Eye (tissue), 1 donor: ENCODE data around the gene XPO4.

Experiments used
- DNase-seq: peaks from one replicate; pipeline ENCODE4 v3.0.0-alpha.2; 2015

XPO4 gene

DNA sequence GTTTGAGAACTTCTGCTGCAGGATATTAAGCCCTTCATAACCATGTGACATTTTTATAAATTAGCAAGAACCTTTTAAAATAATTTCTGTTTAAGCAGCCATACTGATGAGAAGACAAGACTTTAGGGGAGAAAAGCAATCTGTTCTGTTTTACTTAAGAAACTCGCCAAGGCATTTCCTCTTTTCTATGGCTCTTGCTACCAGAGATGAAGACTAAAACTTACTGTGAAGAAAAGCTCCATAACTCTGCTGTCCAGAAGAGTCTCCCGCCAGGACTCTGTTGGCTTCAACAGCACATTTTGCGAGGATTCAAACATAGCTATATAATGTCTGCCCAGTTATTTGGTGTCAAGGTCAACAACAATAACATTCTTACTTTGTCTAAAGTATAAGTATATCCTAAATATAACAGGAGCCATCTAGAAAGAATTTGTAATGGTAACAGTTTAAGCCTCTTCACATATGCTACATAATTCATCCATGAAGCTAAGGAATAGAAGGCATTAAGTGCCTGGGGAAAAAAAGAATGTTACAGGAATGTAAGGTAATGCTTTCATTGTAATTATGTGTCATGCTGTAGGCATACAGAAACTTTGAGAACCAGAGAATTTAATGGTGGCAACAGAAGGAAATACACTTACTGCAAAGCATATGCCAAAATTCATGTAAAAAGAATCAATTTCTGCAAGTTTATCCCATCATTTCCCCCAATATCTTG, 75.5 kb downstream of the XPO4 start:
- DNase-seq: no peak

DNA sequence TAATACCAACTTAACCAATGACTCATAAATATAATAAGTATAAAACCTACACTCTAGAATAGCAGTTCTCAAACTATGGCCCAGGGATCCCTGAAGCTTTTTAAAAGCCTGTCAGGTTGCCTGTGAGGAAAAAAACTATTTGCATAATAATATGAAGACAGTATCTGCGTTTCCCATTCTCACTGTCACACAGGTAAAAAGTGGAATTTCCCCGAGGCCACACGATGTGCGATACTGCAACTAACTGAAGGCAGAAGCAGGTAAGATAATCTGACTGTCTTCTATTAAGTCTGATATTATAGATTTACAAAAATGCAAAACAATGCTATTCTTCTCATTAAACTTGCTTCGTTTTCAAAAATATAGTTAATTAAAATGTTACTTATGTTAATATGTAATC, 76.2 kb downstream of the XPO4 start:
- no peak for DNase-seq

DNA sequence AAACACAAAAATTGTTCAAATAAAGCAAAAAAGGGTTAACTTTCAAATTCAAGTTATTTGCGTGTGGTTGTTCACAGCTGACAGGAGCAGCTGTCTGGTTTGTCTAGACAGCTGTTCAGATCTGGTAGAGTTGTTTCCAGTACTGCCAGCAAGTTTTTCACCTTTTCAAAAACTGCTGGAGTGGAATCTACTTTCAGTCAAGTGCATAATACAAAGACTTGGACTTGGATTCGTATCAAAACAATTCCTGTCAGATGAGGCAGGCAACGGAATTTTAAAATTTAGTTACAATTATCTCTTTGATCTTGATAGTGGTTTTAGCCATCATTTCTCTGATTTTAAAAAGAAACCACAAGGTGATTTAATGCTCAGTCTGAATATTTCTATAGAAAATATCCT, 77.1 kb downstream of the XPO4 start:
- DNase-seq: peak; percentile 38

DNA sequence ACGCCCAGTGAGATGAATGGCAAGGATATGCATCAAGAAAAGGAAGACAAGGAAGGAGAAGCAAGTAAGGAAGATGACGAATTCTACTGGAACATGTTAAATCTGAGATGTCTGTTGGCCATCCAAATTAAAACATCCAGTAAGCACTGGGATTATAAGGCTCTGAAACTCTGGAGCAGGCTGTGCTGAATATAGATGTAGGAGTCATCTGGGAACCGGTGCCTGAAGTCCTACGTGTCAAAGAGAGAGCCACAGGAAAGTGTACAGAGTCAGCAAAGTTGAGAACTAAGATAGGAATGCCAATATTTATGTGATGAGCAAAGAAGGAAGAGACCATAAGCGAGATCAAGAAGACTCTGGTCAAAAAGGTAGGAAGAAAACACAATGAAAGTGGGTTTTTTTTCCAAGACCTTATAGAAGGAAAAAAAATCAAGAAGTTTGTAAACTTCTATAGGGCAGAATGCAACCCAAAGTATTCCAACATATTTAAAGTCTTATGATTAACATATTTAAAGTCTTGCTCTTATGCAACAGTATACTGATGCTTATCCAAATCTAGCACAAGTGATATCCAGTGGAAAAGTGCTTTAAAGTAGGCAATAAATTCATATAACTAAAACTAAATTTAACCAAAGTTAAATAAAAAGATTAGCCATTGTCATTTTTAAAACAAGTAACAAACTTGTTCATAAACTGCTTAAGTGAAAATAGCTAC, 77.6 kb downstream of the XPO4 start:
- DNase-seq: no peak

DNA sequence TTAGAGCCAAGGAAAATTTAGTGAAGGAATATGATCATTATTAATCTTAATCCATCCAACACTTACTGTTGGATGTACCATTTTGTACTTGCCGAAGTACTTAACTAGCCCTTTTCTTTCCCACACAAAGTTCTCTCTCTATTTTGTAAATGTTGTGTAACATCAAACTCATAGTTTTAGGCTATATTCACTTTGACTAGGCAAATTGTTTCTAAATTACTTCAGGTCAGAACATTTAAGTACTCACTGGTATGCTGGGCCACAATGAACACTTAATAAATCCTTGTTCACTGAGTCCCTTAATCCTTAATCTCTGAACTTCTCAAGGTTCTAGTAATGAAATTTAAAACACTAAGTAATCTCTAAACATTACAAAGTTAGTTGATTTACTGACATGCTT, 79.5 kb downstream of the XPO4 start:
- DNase-seq: no peak

DNA sequence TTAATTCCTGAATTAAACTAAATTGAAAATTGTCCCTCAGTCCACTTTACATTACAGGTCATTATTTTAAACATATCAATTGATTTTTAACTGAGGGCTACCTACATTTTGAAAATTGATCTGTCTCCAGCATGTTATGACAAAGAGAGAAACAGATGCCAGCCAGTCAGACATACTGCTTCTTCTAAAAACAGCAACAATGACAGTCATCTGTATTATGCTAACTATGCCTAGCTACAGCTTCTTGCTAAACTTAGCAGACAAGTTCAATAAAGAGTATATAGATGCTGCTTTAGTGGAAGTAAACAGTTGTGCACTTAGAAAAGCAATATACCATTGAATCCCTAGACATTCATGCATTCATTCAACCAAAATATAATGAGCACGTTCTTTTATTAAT, 80.1 kb downstream of the XPO4 start:
- DNase-seq: no peak

DNA sequence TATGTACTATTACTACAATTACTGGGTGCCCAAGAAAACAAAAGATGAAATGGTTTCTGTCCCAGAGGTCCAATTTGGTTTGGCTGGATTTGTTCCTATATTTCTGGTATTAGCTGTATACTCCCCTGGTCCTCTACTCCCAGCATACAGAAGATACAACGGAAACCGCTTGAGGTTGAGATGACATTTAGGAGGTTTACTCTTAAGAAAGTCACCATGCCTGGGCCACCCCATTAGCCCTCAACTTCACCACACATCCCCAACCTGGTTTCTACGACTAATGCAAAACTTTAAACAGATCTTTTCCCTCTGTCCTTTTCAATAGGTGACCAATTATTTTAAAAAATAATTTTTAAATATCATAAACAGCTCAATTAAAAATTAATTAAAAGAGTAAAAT, 82.8 kb downstream of the XPO4 start:
- no peak for DNase-seq

DNA sequence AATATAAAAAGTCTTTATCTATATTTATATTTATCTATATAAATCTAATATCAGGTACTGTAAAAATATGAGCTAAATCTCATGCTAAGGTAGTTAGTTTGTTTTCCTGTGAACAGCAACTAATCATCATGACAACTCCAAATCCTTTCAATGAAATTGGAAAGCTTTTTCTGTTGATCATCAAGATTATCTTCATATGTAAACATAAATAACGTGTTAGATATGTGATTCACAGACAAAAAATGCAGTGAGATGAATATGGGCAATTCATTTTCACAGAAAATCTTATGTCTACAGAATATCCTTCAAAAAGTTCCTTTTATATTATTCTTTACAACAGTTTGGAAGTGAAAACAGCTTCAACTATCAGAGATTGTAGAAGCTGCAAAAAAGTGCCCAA, 87.1 kb downstream of the XPO4 start:
- no peak for DNase-seq

DNA sequence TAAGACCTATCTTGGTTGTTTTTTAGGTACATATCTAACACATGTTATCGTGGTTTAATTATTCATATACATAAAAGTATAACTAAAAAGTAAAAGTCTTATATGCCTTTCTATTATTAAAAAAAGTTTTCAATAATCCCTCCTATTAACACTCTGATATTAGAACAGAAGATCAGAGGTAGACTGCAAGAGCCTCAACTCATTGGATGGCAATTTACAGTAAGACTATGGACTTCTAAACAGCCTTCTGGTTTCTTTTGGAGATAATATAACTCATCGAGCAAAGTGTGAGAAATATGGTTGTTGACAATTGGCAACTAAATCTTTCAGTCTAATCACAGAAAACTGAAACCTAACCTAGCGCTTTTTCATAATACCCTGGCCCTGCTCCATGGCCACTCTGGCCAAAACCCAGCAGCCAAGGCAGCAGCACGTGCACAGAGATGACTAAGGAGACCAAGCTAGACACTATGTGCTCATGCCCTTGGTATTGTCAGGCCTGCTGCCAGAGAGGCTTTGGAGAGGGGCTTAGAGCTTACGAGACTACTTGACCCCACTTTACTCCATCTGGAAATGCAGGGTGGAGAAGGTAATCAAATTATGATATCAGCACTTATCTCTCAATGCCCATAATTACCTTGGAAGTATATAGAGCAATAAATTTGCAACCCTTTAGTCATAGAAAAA, 88.2 kb downstream of the XPO4 start:
- DNase-seq: peak; percentile 79

DNA sequence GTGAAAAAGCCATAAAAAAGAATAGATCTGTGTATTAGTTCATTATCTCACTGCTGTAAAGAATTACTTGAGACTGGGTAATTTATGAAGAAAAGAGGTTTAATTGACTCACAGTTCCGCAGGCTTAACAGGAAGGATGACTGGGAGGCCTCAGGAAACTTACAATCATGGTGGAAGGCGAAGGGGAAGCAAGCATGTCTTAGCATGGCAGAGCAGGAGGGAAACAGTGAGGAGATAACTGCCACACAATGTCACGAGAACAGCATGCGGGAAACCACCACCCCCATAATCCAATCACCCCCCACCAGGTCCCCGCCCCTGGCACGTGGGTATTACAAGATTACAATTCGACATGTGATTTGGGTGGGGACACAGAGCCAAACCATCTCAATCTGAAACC, 89.7 kb downstream of the XPO4 start:
- no peak for DNase-seq

DNA sequence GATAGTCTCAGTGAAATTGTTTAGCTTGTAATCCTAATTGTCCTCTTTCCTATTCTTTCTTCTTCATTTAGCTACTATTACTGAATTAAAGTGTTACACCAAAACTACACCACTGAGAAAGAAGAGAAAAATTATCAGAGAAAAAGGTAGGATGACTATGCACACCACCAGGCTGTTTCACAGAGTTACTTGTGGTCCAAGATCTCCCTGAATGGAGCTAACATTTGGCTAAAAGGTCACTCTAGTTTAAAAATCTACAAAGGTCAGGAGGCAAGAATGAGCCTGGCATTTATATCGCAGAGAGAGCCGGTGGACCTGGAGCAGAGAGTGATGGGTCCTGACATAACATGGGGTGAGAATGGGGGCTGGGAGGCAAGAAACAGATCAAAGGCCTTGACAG, 91.7 kb downstream of the XPO4 start:
- no peak for DNase-seq

DNA sequence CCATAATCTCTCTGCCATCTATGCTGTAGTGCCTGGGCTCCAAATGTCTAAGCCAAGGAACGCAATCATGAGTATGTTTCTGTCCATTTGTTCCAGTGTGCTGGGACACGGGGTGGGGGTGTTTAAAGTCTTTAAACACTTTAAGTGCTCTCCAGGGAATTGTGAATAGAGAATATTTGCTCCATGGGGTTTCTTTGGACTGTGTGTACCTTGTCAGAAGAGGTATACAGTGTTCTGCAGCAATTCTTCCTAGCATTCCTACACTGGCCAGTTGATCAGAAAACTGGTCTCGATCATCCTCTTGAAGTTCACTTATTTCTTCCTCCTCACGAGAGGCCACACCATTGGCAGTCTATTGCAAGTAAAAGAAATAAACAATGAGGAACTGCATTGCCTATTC, 93.7 kb downstream of the XPO4 start:
- no peak for DNase-seq

DNA sequence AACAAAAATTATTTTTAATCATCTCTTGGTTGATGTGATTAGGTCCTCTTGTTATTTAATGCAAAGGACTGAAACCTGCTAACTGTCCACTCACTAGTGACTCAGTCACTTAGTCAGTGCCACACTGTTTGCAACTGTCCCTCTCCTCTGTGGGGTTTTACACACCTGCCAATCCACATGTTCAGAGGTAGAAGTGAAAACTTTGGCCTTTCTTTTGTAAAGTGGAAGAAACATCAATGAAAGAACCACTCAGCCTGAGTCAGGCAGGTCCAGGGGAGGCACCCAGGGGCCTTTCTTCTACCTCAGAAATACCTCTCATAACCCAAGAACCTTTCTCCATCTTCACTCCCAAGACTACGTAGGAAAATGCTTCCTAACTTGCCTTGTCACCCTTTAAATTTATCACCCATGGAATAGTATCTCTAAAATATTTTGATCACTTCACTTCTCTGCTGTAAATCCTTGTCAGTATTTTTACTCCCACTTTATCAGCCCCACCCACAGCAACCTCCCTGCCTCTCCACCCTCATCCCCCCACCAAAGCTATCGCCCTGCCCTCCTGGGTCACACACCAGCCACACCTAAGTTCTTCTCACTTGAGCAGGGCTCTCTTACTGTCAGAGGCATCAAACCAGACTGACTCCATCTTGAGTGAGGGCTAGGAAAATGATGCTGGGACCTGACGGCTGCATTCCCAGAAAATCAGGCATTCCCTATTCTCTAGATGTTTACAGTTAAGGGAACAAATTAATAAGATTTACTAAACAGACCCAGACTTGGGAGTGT, 99.2 kb downstream of the XPO4 start:
- no peak for DNase-seq

DNA sequence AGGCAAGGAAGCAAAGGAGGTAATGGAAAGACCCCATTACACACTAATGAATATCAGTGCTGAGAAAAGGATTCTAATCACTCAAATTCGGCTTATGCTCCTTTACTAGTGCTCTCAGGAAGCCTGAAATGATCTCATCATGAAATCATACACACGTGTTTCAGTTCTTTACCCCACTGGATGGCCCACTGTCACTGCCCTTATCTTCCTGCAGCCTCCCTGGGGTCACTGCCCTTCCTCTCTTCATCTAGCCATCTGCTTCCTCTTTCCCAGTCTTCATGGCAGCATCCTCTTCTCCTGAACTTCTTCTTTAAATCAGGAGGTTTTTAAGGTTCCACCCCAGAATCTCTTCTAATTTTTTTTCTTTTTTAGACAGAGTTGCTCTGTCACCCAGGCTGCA, 100.8 kb downstream of the XPO4 start:
- DNase-seq: no peak

DNA sequence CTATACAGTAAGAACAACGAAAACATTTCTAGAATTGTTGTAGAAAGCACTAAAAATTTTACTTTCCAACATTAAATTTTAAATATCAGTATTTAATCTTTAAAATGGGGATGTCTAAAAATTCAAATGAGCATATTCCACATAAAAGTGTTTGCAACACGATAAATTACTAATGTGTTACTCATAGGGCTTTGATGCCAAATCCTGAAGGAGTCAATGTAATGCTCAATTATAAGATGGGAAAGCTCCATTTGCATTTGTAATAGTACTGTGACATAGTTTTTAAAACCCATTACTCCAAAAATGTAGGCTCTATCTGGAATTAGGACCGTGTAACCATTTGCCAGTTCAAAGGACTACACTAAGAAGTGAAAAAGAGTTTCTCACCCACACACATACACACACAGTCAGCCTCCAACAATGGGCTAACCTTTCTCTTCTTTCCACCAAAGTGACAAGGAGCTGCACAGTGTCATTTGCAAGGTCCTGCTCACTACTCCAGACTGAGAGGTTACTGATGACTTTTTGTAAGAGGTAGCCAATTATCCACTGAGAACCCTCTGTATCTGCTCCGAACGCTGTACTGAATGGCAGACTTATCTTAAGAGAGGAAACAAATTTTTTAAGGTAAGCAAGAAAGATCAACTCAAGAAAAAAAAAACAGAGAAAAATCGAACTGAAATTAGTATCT, 102.7 kb downstream of the XPO4 start:
- DNase-seq: no peak

DNA sequence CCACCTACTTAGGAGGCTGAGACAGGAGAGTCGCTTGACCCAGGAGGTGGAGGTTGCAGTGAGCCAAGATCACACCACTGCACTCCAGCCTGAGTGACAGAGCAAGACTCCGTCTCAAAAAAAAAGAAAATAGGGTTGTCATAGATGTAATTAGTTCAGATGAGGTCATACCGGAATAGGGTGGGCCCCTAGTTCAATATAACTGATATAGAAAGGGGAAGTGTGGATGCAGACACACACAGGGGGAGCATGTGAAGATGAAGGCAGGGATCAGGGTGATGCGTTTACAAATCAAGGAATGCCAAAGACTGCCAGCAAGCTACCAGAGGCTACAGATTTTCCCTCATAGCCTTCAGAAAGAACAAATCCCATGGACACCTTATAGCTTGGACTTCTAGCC, 104.5 kb downstream of the XPO4 start:
- DNase-seq: no peak

DNA sequence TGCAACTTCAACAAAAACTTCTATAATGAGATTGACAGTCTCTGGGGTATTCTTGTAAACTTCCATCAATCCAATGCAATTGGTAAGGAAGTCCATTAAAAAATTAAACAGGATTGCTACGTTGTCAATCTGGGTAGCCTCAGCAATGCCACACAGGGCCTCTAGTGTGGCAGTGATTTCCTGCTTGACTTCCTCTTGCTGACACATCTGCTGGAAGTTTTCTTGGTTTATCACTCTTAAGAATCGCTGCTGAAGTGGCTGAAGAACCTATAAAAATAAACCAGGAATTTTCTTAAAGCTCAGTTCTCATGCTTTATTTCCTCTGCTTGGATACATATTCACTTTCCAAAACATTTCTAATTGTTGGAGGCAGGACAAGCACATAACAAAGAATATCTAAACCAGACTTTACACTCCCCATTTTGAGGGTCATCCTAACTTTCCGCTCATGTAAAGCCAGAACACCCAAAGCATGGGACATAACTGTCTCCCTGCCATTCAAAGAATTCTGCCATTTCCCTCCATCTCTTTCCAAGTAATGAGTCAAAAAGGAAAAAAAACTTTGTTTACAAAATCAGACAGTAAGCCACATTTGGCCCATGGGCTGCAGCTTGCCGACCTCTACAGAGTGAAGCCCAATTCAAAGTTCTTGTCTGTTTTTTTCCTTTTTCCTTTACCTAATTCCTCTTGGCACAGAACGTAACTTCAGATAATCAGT, 105.6 kb downstream of the XPO4 start:
- peak; percentile 14 for DNase-seq

DNA sequence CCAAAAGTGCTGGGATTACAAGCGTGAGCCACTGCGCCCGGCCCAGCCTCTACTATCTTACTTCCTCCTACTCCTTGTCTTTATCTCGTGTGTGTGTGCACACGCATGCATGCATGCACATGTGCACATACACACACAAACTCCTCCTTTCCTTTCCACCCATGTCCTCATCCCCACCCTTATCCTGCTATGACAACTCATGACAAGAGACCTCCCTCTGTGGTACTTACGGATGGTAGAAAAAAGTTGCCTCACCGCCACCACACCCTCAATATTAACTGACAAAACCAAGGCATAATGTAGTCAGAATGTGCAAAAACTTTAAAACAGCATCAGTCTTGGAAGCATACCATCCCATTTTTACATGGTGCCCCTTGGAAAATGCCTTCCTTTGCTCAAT, 112.9 kb downstream of the XPO4 start:
- DNase-seq: no peak

DNA sequence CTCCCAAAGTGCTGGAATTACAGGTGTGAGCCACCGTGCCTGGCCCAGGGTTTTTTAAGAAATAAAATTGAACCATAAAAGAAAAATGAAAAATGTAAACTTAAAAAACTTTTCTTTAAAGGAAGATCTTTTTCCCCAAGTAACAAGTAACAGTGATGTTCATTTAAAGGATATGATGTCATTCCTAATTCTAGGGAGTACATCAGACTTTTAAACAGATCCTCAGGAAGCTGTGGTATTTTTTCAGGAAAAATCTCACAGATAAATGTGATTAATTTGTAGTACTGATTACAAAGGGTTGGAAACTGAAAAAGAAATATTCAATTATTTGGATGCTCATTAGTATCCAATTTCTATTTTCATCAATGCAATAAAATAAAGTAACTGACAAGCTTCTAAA, 114.2 kb downstream of the XPO4 start:
- no peak for DNase-seq

DNA sequence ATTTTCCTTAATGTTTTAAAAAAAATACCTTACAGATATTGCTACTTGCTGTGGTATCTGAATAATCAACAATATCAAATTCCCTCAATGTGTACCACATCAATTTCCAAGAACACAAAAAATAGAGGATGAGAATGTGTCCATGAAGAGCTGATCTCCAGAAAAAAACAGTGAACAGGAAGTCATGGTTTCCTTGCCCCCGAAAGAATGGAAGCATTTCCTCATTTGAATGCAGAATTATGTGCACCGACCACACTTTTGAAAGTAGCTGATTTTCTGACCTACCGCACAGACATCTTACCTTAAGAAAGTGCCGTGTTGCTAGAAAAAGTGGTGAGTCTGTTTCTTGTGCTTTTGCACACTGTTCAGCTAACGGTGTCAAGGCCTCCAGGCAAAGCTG, 115.4 kb downstream of the XPO4 start:
- no peak for DNase-seq

DNA sequence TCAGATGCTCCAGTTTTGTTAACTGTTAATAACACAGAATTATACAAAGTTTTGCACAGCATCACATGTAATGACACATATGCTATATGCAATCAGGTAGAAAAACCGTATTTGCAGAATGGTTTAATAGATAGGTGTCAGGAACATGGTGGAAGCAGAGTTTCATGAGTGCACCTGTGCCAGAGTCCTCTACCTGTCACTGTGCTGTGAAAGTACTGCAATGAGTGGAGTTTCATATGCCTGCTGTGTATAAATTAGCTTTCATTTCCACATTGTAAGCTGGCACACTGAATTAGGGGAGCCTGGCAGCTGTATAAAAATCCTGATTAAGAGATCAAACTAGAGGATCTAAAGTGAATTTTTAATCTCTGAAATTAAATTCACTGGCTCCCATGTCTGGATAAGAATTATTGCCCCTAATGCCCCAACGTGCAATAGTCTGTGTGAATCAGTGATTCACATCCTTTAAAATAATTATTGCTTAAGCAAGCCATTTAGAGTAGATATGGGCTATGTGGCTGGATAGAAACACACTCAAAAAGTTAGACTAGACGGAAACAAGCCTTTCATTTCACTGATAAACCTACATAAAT, 120.3 kb downstream of the XPO4 start:
- no peak for DNase-seq

DNA sequence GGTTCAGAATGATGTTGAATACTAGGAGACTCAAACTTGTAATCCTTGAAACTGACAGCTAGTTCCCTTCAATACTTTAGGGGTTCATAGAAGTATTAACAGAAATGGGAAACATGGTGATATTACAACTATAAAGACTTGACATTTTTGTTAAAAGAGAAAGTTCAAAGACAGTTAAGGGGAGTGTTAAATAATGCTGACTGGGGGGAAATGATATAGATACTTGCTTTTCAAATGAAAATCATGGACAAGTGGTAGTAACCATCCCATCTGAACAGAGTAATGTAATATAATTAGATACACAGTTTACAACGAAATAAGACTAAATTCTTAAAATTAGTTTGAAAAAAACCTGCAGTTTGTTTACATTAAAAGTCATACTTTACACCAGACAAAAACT, 122.2 kb downstream of the XPO4 start:
- DNase-seq: no peak
